SK-N-SH (cell line): ENCODE data around the gene PARD3. TPM values are rescaled to one million over a fixed set of nuclear protein-coding genes. Genes with fewer than 3 reads are reported as not detected.
"Not testable (repeated sequence)": the region's sequence is repeated elsewhere in the genome, so short reads cannot be mapped to it uniquely, and the experiment has no call there.

Experiments
- CTCF ChIA-PET: fragments of 300-600, 350-600 bp; formaldehyde crosslinking; extraction: SDS; loops from one replicate; lab custom pipeline; 2021; lab: Yijun Ruan, JAX
- POLR2A ChIA-PET: fragments of 350-600 bp; sonication (Branson Sonifier 250); formaldehyde crosslinking; extraction: SDS; loops from one replicate; lab custom pipeline; 2020; ENCODE audit warnings: antibody characterized with exemption, inconsistent platforms; lab: Yijun Ruan, JAX
- DNase-seq: peaks from one replicate; pipeline ENCODE4 v3.0.0; 2012
- H2AFZ ChIP-seq: fragments of 200-600 bp; sonication (generic); 2 replicates; pipeline ENCODE4 v1.8.1; 2016; ENCODE audit warnings: antibody characterized with exemption, mild to moderate bottlenecking, low read depth
- H3F3A ChIP-seq: fragments of 200-600 bp; sonication (generic); replicated peaks from 2 replicates; pipeline ENCODE3; 2016; ENCODE audit warnings: antibody characterized with exemption, mild to moderate bottlenecking; ENCODE audit not compliant: insufficient read depth
- H3K27ac ChIP-seq, 2 experiments: fragments of 200-500 bp in 1 of 2; fragments of 200-600 bp in 1 of 2; sonication (Bioruptor generic) in 1 of 2; sonication (generic), shearing (Covaris generic) in 1 of 2; 2 replicates each; pipeline versions ENCODE4 v1.5.1 to v1.6.1; 2014 to 2016; ENCODE audit warnings: low read depth in 2 of 2, inconsistent platforms in 1 of 2, low read length in 1 of 2, mild to moderate bottlenecking in 1 of 2, mixed read lengths in 1 of 2
- H3K27me3 ChIP-seq: fragments of 200-600 bp; sonication (generic), shearing (Covaris generic); 2 replicates; pipeline ENCODE4 v1.6.1; 2016; ENCODE audit warnings: mixed run types; ENCODE audit not compliant: insufficient read depth
- H3K36me3 ChIP-seq, 2 experiments: fragments of 200-500 bp in 1 of 2; fragments of 200-600 bp in 1 of 2; sonication (Bioruptor generic) in 1 of 2; sonication (generic) in 1 of 2; replicated peaks in 1 of 2; 2 replicates each; pipeline versions ENCODE3 to v1.5.1; 2014 to 2016; ENCODE audit warnings: low read length in 1 of 2, mild to moderate bottlenecking in 1 of 2; ENCODE audit not compliant: insufficient read depth in 2 of 2, control insufficient read depth in 1 of 2
- H3K4me1 ChIP-seq, 2 experiments: fragments of 200-500 bp in 1 of 2; fragments of 200-600 bp in 1 of 2; sonication (Bioruptor generic) in 1 of 2; sonication (generic), shearing (Covaris generic) in 1 of 2; 2 replicates each; pipeline versions ENCODE4 v1.5.1 to v1.6.1; 2014 to 2016; ENCODE audit warnings: low read depth in 1 of 2, low read length in 1 of 2, mixed run types in 1 of 2; ENCODE audit not compliant: insufficient read depth in 2 of 2, control insufficient read depth in 1 of 2
- H3K4me2 ChIP-seq: fragments of 200-600 bp; sonication (generic), shearing (Covaris generic); 2 replicates; pipeline ENCODE4 v1.6.1; 2017; ENCODE audit warnings: mixed run types
- H3K4me3 ChIP-seq, 2 experiments: fragments of 200-500 bp in 1 of 2; fragments of 200-600 bp in 1 of 2; sonication (Bioruptor generic) in 1 of 2; sonication (generic), shearing (Covaris generic) in 1 of 2; 2 replicates each; pipeline versions ENCODE4 v1.5.1 to v1.8.1; 2014 to 2016; ENCODE audit warnings: low read depth in 2 of 2, inconsistent platforms in 1 of 2, low read length in 1 of 2, mild to moderate bottlenecking in 1 of 2, mixed read lengths in 1 of 2, moderate library complexity in 1 of 2
- H3K79me2 ChIP-seq: fragments of 200-600 bp; sonication (generic); 2 replicates; pipeline ENCODE4 v1.8.1; 2017; ENCODE audit warnings: mild to moderate bottlenecking; ENCODE audit not compliant: insufficient read depth
- H3K9ac ChIP-seq: fragments of 200-600 bp; sonication (generic); 2 replicates; pipeline ENCODE4 v1.6.1; 2017; ENCODE audit warnings: mixed run types
- H3K9me2 ChIP-seq: fragments of 200-600 bp; sonication (generic); 2 replicates; pipeline ENCODE4 v1.6.1; 2017; ENCODE audit warnings: mixed run types
- H3K9me3 ChIP-seq: fragments of 200-600 bp; sonication (generic); 2 replicates; pipeline ENCODE4 v1.6.1; 2017; ENCODE audit warnings: mixed run types, mild to moderate bottlenecking, moderate library complexity
- H4K20me1 ChIP-seq: fragments of 200-600 bp; sonication (generic); 2 replicates; pipeline ENCODE4 v1.6.1; 2017; ENCODE audit warnings: mild to moderate bottlenecking, mixed run types; ENCODE audit not compliant: insufficient read depth
- CHD2 ChIP-seq: fragments of 150-350 bp; IDR thresholded peaks from 2 replicates; pipeline ENCODE4 v1.6.1; 2018; ENCODE audit warnings: low read length; ENCODE audit not compliant: partially characterized antibody
- EP300 ChIP-seq, 2 experiments: IDR thresholded peaks; 2 replicates each; pipeline versions ENCODE4 v1.4.0 to v1.6.1; 2012; ENCODE audit warnings: borderline replicate concordance in 1 of 2, low read depth in 1 of 2, low read length in 1 of 2
- FOSL2 ChIP-seq: IDR thresholded peaks from 2 replicates; pipeline ENCODE4 v1.4.0; 2012; ENCODE audit warnings: low read depth, mild to moderate bottlenecking, moderate library complexity, borderline replicate concordance
- FOXM1 ChIP-seq: IDR thresholded peaks from 2 replicates; pipeline ENCODE4 v1.4.0; 2012; ENCODE audit warnings: low read depth, mild to moderate bottlenecking
- GATA2 ChIP-seq: sonication (generic); formaldehyde crosslinking; IDR thresholded peaks from 2 replicates; pipeline ENCODE4 v1.5.0; 2020; ENCODE audit warnings: mild to moderate bottlenecking, missing genetic modification reagents
- MEF2A ChIP-seq: IDR thresholded peaks from 2 replicates; pipeline ENCODE4 v1.4.0; 2012; ENCODE audit warnings: low read depth, borderline replicate concordance
- NRF1 ChIP-seq: IDR thresholded peaks from 2 replicates; pipeline ENCODE4 v1.6.1; 2012; ENCODE audit warnings: low read depth, mild to moderate bottlenecking, low read length
- RXRA ChIP-seq: IDR thresholded peaks from 2 replicates; pipeline ENCODE4 v1.4.0; 2012; ENCODE audit warnings: low read depth, mild to moderate bottlenecking, borderline replicate concordance
- TAF1 ChIP-seq: IDR thresholded peaks from 2 replicates; pipeline ENCODE4 v1.6.1; 2012; ENCODE audit warnings: low read depth, mild to moderate bottlenecking, low read length, moderate library complexity, borderline replicate concordance
- WGBS: methylation state at CpG from one replicate; pipeline ENCODE4 v1.1.6; 2017; ENCODE audit warnings: low lambda C conversion rate; 5-methylcytosine and 5-hydroxymethylcytosine counted together
- polyA plus RNA-seq, 3 experiments: library from polyadenylated mRNA; depleted of rRNA; stranded (reverse); fragments of >200 nt; gene quantifications; 2 replicates each; pipeline ENCODE4 v1.2.3, GENCODE V29; 2012
- TF ChIP-seq, protein P1 (sequence below): IDR thresholded peaks from 2 replicates; pipeline ENCODE4 v1.6.1; 2012; ENCODE audit warnings: mild to moderate bottlenecking, low read depth, low read length, moderate library complexity
- TF ChIP-seq, protein P2 (sequence below): fragments of 150-350 bp; IDR thresholded peaks from 2 replicates; pipeline ENCODE4 v1.6.1; 2016; ENCODE audit warnings: mild to moderate bottlenecking, low read depth, low read length
- TF ChIP-seq, protein P3 (sequence below): IDR thresholded peaks from 2 replicates; pipeline ENCODE4; 2012

Gene PARD3
- polyA plus RNA-seq, 1 of the 3 experiments (the other 2 are of a cell fraction), result 29.4 TPM

DNA sequence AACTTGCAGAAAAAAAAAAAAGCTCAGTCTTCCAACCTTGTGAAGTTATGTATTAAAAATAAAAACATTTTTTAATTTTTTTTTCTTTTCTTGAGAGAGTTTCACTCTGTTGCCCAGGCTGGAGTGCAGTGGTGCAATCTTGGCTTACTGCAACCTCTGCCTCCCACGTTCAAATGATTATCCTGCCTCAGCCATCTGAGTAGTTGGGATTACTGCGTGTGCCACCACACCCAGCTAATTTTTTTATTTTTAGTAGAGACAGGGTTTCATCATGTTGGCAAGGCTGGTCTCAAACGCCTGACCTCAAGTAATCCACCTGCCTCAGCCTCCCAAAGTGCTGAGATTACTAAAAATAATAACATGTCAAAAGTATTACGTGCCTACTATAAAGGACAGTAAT lies 375.7 kb downstream of the PARD3 start:
- H3K27me3 ChIP-seq, CTCF ChIA-PET, H3K9me3 ChIP-seq, POLR2A ChIA-PET, H2AFZ ChIP-seq, H3K27ac ChIP-seq, H3K4me1 ChIP-seq, H3K79me2 ChIP-seq, H3K4me3 ChIP-seq, H3K36me3 ChIP-seq, H3F3A ChIP-seq, H3K9ac ChIP-seq, H3K9me2 ChIP-seq, H3K4me2 ChIP-seq, DNase-seq, H4K20me1 ChIP-seq: not testable (repeated sequence)
- 94% methylated on average over 4 of the region's 4 CpGs for WGBS

DNA sequence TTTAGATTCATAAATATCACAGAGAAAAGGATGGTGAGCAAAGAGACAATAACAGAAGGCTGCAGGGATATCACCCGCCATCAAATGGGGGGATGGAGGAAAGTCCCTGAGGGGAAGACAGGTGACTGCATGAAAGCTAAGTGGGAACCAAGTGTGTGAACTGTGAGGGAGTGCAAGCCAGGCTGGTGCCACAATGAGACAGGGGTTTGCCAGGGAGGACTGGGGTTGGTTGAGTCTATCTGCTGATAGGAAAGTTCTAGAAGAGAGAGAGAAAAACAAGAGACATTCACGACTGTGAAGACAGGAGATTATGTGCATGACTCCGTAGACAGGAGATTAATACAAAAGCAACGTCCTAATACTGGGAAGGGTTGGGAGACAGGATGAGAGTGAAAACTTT lies 376.4 kb downstream of the PARD3 start:
- H3K27ac ChIP-seq, result no peak overlapping the region
- H3K4me3 ChIP-seq, result no peak overlapping the region
- DNase-seq, result no peak
- 82% methylated on average over 4 of the region's 4 CpGs for WGBS
- peaks cover 0 to 11% of the 10 kb centered on the region in 2 experiments; a peak in 2 of 4 replicates for H3K4me1 ChIP-seq
- H3F3A ChIP-seq, result peaks cover 13% of the 10 kb centered on the region
- no peak overlapping the region for H2AFZ ChIP-seq
- ChIA-PET POLR2A (no interaction called here), CTCF (interaction anchor here (1.0 kb wide), 1 partner anchor 200 kb away, joined by 3 read pairs; no protein-coding TSS in a partner anchor)
- H3K9ac ChIP-seq, result no peak overlapping the region
- H3K9me3 ChIP-seq, result no peaks in the 10 kb centered on the region
- no peaks in the 10 kb centered on the region for H3K9me2 ChIP-seq
- peaks cover 0 to 8% of the 10 kb centered on the region in 2 experiments for H3K36me3 ChIP-seq
- no peaks in the 10 kb centered on the region for H3K27me3 ChIP-seq
- no peaks in the 10 kb centered on the region for H4K20me1 ChIP-seq
- H3K4me2 ChIP-seq, result no peak overlapping the region
- H3K79me2 ChIP-seq, result no peaks in the 10 kb centered on the region; the same call in 1 of the 2 replicates
- TF ChIP-seq, protein P1, sequence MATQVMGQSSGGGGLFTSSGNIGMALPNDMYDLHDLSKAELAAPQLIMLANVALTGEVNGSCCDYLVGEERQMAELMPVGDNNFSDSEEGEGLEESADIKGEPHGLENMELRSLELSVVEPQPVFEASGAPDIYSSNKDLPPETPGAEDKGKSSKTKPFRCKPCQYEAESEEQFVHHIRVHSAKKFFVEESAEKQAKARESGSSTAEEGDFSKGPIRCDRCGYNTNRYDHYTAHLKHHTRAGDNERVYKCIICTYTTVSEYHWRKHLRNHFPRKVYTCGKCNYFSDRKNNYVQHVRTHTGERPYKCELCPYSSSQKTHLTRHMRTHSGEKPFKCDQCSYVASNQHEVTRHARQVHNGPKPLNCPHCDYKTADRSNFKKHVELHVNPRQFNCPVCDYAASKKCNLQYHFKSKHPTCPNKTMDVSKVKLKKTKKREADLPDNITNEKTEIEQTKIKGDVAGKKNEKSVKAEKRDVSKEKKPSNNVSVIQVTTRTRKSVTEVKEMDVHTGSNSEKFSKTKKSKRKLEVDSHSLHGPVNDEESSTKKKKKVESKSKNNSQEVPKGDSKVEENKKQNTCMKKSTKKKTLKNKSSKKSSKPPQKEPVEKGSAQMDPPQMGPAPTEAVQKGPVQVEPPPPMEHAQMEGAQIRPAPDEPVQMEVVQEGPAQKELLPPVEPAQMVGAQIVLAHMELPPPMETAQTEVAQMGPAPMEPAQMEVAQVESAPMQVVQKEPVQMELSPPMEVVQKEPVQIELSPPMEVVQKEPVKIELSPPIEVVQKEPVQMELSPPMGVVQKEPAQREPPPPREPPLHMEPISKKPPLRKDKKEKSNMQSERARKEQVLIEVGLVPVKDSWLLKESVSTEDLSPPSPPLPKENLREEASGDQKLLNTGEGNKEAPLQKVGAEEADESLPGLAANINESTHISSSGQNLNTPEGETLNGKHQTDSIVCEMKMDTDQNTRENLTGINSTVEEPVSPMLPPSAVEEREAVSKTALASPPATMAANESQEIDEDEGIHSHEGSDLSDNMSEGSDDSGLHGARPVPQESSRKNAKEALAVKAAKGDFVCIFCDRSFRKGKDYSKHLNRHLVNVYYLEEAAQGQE, result no peak
- no peak for TF ChIP-seq TAF1
- TF ChIP-seq MEF2A, result no peak
- no peak for TF ChIP-seq NRF1
- TF ChIP-seq EP300 (IDR thresholded peaks at IDR 0.05; ENCODE audit: borderline replicate concordance in 1 of 2, low read depth in 1 of 2, low read length in 1 of 2), result no peak
- TF ChIP-seq RXRA, result no peak
- TF ChIP-seq FOSL2, result no peak
- no peak for TF ChIP-seq CHD2
- TF ChIP-seq GATA2 (CRISPR knock-in tag), result no peak
- TF ChIP-seq, protein P2, sequence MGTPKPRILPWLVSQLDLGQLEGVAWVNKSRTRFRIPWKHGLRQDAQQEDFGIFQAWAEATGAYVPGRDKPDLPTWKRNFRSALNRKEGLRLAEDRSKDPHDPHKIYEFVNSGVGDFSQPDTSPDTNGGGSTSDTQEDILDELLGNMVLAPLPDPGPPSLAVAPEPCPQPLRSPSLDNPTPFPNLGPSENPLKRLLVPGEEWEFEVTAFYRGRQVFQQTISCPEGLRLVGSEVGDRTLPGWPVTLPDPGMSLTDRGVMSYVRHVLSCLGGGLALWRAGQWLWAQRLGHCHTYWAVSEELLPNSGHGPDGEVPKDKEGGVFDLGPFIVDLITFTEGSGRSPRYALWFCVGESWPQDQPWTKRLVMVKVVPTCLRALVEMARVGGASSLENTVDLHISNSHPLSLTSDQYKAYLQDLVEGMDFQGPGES, result no peak
- TF ChIP-seq, protein P3, sequence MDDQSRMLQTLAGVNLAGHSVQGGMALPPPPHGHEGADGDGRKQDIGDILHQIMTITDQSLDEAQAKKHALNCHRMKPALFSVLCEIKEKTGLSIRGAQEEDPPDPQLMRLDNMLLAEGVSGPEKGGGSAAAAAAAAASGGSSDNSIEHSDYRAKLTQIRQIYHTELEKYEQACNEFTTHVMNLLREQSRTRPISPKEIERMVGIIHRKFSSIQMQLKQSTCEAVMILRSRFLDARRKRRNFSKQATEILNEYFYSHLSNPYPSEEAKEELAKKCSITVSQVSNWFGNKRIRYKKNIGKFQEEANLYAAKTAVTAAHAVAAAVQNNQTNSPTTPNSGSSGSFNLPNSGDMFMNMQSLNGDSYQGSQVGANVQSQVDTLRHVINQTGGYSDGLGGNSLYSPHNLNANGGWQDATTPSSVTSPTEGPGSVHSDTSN, result no peak
- no peak for TF ChIP-seq FOXM1
